Measurements from ENCODE around the gene ANKRD11.
A peak's percentile ranks its signal among the peaks of the same experiment; 100 is the strongest.
"Not testable (repeated sequence)": the region's sequence is repeated elsewhere in the genome, so short reads cannot be mapped to it uniquely, and the experiment has no call there.

The ANKRD11 gene

GRCh38 chr16:89363621-89364393 is 126.6 kb downstream of the ANKRD11 start:
- no peak for DNase-seq (ENCODE audit: low spot score)

DNA sequence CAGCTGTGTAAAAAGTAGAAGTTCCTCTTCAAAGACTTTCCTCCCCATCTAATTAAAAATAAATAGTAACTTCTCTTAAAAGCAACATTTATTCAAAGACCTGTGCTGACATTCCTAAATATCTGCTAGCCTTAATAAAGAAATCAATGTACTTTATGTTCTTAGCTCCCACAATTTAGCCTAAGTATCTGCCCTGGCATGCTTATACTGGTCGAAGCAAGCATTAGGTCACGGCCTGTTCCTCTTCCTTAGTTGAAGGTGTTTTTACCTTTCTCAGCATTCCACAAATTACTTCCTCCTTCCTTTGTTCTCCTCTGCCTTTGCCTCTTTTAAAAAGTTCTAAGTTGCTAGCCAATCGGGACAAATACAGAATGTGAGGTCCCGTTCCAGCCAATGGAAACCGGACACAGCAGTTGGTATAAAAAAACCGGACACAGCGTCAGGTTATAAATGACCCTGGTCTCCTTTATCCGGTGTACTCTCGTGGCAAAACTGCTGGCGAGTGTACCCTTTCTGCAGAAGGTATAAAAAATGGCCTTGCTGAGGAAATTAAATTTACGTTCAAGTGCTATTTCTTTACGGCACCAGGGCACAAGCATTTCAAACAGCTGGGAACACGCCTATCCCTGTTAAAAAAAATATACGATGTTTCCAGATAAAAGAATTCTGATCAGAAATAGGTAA is 127.7 kb downstream of the ANKRD11 start:
- not testable (repeated sequence) for DNase-seq (ENCODE audit: low spot score)

DNA sequence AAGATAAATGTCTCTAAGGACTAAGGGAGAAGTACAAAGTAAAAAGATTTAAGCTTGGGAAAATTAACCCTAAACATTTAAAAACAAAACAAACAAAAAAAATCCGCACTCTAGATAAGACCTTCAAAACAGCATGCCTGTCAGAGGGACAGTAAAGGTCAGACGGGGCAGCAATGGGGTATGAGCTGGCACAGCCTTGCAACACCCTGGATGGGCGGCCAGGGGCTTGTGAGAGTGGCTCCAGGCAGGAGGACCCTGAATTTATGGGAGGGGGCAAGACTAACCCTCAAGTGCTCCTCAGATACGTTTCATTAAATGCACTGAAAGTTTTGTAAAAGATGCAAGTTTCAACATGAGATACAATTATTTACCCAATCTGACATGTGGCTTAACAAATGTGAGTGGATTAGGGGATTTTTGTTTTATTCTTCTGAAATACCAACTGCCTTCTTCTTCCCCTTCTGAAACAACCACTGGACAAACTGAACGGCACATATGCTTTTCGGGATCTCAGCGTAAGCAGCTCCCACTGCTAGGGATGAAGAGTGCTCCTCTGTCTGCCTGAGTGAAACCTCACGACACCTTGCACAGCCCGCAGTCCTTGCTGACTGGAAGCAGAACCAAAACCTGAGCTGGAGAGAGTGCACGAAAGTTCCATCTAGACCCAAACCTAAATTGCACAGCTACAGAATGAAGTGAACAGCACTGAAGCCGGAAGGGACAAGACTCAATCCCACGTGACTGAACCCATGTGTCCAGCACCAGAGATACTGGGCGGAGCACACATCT is 128.4 kb downstream of the ANKRD11 start:
- DNase-seq (ENCODE audit: low spot score): no peak

DNA sequence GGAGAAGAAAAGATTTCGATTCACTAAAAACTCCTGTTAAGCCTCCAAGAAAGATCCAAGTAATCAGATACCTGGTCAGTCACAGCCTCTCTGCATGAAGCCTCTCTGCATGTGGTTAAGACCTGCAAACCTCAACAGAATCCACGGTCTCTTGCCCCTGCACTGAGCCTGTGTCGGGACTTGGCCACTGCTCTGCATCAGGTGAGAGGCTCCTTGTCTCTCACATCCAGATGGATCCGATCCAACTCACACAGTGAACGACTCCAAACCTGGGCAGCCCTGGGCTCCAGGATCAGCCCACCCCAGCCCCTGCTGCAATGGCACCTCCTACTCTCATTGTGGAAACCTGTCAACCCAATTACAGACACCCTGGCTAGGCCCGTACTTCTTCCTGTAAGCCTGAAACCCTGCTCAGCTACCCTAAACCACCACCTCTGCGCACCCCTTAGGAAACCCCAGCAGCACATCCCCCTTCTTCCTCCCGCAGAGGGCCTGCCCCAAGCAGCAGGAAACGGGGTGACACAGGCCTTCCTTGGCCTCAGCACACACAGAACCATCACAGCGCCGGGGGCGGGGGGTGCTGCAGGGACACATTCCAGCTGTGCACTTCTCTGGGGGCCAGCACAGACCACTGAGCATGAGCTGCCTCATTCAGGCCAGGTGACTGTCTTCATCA is 129.5 kb downstream of the ANKRD11 start:
- no peak for DNase-seq (ENCODE audit: low spot score)

- no peak for DNase-seq (ENCODE audit: low spot score)
Observed at GRCh38 chr16:89359264-89360147, 130.9 kb downstream of the ANKRD11 start.

DNA sequence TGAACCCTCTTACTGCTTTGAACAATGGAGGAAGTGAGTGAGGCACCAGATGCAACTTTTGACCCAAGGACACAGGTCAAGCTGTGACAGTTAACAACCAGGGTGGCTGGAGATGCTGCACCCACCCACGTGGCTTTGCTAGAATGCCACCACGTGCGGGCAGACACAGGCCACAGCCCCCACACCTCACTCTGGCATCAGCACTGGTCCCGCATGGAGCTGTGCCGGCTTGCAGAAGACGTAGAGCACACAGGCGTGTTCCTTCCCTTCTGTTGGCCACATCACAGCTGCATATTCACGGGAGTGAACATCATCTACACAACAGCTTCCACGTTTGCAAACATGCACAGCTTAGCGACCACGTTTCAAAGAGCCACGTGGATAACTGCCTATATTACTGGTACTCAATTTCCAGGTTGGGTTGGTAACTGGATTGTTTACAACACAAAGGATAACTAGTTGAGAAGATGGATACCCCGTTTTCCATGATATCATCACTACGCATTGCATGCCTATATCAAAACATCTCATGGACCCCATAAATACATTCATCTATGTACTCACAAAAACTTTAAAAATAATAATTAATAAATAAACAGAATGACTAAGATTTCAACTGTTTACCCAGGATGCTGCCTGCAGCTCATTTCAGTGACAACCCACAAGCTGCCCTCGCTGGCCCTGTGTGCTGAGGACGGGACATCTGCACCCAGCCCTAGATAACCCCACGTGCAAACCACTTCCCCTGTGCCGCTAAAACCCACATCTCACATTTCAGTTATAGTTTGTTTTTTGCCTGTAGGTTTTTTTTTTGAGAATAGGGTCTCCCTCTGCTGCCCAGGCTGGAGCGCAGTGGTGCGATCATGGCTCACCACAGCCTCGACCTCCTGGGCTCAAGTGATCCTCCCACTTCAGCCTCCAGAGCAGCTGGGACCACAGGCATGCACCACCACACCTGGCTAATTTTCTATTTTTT is 132.0 kb downstream of the ANKRD11 start:
- no peak for DNase-seq (ENCODE audit: low spot score)

DNA sequence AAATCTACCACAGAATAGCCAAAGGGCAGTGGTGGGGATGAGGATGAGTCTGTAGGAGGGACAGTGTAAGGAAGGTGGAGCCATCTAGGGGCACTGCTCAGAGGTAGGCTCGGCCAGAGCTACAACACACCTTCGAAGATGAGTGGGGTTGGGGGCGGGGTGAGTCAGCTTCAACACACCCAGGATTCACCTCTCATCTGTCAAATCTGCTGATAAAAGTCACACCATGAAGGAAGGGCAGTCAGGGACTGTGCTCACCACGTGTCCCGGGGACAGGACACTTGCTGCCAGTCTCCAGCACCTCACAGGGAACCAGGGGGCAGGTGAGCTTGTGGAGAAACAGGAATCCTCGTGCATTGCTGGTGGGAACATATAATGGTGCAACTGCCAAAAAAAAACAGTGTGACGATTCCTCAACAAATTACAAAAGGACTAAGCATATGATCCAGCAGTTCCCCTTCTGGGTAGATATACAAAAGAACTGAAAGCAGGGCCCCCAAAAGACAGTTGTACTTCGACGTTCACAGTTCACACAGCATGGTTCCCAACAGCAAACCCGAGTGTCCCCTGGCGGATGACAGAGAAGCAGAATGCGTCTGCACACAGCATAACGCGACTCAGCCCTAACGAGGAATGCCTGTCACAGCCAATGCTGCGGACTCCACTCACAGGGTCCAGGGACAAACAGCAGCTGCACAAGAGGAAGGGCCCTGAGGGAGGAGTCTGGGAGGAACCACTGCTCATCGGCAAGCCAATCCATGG is 133.1 kb downstream of the ANKRD11 start:
- no peak for DNase-seq (ENCODE audit: low spot score)

DNA sequence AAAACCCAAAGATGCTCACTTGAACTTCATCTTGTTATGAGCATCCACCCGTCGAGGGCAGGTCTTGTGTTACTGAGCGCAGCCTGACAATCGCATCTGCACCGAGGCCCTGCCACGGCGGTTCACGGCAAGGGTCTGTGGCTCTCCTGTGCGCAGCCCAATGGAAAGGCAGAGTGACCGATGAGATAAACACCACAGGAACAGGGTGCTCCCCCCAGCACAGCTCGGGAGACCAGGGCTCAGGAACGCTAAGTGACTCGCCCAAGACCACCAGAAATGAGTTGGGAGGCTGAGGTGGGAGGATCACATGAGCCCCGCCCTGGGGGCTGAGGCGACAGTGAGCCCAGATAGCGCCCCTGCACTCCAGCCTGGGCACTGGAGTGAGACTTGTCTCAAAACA is 134.7 kb downstream of the ANKRD11 start:
- no peak for DNase-seq (ENCODE audit: low spot score)

- DNase-seq (ENCODE audit: low spot score): no peak
Observed at GRCh38 chr16:89355007-89355406, 135.4 kb downstream of the ANKRD11 start.

GRCh38 chr16:89354325-89354724 is 136.0 kb downstream of the ANKRD11 start:
- DNase-seq (ENCODE audit: low spot score): no peak

GRCh38 chr16:89352091-89352681 is 138.2 kb downstream of the ANKRD11 start:
- no peak for DNase-seq (ENCODE audit: low spot score)

GRCh38 chr16:89351645-89352044 is 138.7 kb downstream of the ANKRD11 start:
- DNase-seq (ENCODE audit: low spot score): no peak

DNA sequence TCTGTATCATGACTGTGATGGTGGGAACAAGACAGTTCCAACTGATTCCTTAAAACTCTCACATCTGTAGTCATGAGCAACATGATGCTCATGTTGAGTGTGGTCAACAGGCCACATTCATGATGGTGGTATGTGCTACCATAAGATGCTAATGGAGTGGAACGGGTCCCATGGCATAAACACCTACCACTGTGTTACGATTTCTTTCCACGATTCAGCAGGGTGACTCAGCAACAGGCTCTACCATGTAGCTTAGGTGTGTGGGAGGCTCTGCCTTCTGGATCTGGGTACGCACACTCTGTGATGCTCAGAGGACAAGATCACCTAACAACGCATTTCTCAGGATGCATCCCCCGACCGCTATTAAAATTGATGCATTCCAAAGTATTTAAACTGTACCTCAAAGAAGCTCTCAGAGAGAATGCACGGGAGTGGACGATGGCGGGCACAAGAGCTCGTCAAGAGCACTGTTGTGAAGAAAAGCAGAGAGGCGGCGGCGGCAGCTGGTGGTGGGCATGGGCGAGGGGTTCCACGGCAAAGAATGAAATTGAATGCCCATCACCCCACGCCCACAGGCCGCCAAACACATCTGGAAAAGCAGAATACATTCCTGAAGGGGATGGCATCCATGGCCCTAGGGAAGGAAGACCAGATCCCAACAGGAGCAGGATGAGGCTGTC is 139.5 kb downstream of the ANKRD11 start:
- DNase-seq (ENCODE audit: low spot score): no peak

GRCh38 chr16:89349947-89350633 is 140.3 kb downstream of the ANKRD11 start:
- DNase-seq (ENCODE audit: low spot score): no peak

DNA sequence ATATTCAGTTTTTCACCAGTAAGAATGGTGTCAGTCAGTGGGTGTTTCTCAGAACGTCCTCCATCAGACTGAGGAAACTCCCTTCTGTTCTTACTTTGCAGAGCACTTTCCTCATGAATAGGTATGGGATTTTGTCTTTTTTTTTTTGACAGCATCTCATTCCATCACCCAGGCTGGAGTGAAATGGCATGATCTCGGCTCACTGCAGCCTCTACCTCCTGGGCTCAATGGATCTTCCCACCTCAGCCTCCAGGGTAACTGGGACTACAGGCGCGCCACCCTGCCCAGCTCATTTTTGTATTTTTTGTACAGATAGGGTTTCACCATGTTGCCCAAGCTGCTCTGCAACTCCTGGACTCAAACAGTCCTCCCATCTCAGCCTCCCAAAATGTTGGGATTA is 142.6 kb downstream of the ANKRD11 start:
- DNase-seq (ENCODE audit: low spot score): no peak

GRCh38 chr16:89346869-89347268 is 143.5 kb downstream of the ANKRD11 start:
- no peak for DNase-seq (ENCODE audit: low spot score)

DNA sequence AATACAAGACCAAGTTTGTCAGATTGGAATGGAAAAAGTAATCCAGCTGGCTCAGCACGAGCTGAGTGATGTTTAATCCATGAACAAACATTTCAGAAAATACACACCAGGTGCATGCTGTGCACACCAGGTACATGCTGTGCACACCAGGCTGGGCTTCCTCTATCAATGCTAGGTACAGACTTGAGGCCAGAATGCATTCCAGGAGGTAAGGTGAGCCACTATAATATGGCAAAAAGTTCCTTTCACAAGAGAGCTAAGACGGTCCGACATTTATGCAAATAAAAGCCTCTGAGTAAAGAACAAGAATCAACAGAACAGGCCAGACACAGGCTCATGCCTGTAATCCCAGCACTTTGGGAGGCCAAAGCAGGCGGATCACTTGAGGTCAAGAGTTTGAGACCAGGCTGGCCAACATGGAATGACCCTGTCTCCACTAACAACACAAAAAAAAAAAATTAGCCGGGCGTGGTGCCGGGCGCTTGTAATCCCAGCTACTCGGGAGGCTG is 144.7 kb downstream of the ANKRD11 start:
- DNase-seq (ENCODE audit: low spot score): peak; percentile 74
